Stimulated activated CD4-positive, alpha-beta T cell treated with anti-CD3 and anti-CD28 coated beads, Interleukin-12 subunit alpha, Interleukin-12 subunit beta, amount 100 ng/mL, for 4 hours (primary cell): ENCODE measurements around the gene HBS1L.

Experiments used
- DNase-seq: peaks from one replicate; pipeline ENCODE4 v3.0.0-alpha.2; 2020

HBS1L gene

DNA sequence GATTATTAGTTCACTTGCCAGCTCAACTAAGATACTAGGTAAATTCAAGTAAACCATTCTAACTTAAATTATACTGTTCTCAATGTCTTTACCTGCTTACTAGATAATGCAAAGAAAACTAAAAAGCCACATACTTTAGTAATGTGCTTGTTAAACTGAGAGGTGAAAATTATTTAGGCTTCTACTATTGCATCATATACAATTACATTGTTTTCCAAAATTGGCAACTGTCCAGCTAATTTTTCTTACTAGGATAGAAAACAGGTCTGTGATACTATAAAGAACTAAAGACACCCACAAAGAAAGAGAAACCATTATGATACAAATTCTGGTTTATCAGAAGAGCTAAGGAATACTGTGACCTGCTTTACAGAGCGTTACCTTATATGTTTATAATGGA, 59.1 kb downstream of the HBS1L start:
- DNase-seq = no peak

- DNase-seq = no peak
These were observed 60.2 kb downstream of the HBS1L start for GRCh38 chr6:134994431-134994830.

DNA sequence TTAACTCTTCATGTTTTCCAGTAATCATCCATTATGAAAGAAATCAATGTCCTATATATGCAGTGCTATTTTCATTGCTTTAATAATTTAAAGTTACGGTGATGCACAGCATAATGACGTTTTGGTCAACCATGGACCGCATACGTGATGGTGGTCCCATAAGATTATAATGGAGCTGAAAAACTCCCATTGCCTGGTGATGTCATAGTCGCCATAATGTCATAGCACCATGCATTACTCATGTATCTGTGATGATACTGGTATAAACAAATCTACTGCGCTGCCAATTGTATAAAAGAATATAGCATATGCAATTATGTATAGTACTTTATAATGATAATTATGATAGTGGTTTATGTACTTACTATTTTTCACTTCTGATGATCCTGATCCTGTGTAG, 62.5 kb downstream of the HBS1L start:
- DNase-seq = no peak

DNA sequence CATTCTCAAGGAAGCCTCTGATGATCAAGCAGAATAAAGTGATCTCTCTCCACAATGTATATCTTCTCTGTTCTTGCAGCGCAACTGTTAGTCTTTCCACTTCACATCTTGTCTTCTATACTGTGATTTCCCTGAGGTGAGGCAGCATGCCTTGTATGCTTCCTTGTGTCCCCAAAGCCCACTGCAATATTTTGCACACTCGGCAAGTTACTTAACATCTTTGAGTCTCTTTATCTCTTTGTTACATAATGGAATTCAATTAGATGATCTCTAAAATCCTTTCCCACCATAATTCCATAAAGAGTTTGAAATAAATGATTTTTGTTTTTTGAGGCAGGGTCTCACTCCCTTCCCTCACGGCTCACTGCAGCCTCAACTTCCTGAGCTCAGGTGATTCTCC, 64.4 kb downstream of the HBS1L start:
- no peak for DNase-seq

DNA sequence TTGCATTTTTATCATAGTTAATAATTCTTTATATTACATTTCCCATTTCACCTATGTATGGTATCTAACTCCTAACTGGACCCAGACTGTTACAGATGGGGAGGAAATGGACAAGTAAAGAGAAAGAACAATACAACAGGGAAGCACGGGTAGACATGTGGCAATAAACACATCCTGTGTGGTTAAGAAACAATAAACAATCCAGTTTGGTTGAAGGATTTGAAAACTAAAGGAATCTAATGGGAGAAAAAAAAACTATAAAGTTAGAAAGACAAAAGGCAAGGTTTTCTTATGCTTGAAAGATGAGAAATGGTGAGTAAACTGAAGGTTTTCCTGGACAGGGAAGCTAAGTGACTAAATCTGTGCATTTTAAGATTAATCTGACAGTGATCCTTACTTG, 69.8 kb downstream of the HBS1L start:
- no peak for DNase-seq

DNA sequence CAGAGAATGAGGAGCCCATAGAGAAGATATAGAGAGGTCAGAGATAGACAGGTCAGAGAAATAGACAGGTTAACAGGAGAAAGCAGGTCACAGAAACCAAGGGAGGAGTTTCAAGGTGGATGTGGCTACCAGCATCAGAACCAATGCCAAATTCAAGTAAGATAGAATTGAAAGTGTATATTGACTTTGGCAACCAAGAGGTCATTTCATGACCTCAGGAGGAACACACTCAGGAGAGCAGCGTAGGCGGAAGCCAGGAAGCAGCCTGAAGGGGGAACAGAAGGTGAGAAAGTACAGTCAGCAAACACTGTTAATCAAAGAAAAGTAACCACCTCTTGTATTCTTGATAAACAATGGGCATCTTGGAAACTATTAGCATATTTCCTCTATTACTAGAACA, 70.8 kb downstream of the HBS1L start:
- no peak for DNase-seq

GRCh38 chr6:134982161-134982560, 72.5 kb downstream of the HBS1L start:
- DNase-seq = no peak

GRCh38 chr6:134980846-134981245, 73.8 kb downstream of the HBS1L start:
- no peak for DNase-seq

GRCh38 chr6:134979142-134979541, 75.5 kb downstream of the HBS1L start:
- peak; percentile 44 for DNase-seq

GRCh38 chr6:134974370-134974769, 80.3 kb downstream of the HBS1L start:
- DNase-seq = no peak

GRCh38 chr6:134967711-134968110, 86.9 kb downstream of the HBS1L start:
- no peak for DNase-seq

- no peak for DNase-seq
These were observed 90.0 kb downstream of the HBS1L start for GRCh38 chr6:134964451-134965203.

DNA sequence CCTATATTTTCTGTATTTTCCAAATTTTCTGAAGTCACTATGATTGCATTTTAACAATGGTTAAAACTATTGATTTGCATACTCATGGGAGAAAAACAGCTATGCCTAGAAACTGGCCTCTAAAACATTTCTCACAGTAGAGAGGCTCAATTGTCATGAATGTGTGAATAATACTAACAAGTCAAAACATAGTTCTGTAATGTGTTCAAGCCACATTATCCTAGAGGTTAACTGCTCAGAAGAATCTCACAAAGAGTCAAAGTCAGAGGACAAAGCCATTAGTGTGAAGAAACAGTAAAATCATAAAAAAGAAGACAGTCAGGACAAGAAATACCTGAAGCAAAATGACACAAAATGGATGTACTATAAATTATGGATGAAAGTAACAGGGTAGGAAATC, 92.2 kb downstream of the HBS1L start:
- no peak for DNase-seq

GRCh38 chr6:134961366-134961765, 93.3 kb downstream of the HBS1L start:
- DNase-seq = no peak

DNA sequence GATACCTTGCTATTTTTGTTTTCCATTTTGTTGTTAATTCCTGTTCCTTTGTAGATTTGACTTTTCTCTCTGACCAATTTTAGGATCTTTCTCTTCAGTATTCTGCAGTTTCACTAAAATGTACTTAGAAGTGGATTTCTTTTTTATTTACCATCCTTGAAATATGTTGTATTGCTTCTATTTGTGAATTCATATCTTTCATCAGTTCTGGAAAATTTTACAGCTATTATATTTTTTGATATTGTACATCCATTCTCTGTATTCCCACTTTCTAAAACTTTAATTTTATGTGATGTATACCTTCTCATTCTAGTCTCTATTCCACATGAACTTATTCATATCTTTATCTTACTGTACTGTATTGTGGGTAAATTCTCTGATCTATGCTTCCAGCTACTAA, 95.0 kb downstream of the HBS1L start:
- no peak for DNase-seq

DNA sequence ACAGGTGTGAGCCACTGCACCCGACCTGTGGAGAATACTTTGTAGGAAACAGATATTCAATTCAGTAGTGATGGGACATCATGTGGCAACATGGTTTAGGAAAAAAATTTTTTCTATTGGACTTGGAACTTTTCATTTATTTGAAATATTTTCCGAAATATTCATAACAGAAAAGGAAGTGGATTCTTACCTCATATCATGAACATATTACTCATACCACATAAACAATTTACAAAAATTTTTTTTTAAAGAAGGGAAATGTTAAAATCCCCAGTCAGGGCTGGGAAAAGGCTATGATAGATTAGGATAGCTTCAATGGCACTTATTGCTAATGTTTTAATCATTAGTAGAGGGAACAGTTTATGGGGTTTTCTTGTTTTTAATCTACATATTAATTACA, 97.9 kb downstream of the HBS1L start:
- DNase-seq = no peak

DNA sequence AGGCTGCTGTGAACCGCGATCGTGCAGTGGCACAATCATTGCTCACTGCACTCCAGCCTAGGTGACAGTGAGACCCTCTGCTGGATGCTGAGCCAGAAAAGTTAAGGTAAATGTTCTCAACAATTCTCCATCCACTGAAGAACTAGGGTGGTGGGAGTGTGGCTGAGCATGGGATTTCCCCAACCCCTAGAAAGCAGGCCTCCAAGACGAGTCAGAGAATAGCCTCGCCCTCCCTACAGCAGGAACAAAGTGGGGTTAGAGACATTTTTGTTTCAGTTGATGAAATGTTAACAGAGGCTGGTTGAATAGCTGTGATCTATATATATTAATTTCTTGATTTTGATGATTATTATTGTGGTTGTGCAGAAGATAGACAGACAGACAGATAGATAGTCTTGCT, 98.6 kb downstream of the HBS1L start:
- DNase-seq = no peak

- DNase-seq = no peak
These were observed 100.2 kb downstream of the HBS1L start for GRCh38 chr6:134954272-134955000.

DNA sequence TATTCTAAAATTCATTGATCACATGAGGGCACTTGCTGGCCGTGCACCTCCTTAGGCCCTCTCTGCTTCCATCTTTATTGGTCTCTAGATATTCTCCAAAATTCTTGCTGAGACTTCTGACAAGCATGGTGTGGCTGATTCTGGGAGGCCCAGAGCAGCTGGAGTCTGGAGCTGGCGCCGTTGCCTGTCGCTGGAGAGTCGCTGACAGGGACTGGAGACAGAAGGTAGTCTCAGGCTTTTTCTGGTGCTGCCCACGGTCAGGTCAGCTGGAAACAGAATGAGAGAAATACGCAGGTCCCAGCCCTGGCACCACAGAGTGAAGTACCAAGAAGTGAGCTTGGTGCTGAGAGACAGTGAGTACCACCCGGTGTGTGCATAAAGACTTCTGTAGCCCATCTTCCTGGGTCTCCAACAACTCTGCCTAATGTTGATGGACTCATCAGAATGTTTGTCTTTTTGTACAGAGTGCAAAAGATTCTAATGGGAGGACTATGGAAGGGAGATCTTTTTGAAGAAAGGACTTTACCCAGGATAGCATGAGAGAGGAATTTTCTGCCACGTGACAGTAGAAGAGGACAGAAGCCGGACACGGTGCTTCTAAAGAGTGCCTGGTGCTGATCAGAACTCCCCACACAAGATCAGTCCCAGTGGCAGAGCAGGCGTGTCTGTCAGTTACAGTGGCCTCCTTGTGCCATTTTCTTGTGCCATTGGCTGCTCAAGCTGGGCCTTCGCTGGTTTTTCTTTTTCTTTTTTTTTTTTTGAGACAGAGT, 102.9 kb downstream of the HBS1L start:
- DNase-seq = no peak

GRCh38 chr6:134950482-134950881, 104.1 kb downstream of the HBS1L start:
- no peak for DNase-seq

- no peak for DNase-seq
These were observed 104.7 kb downstream of the HBS1L start, which contains the start of gene ALDH8A1 for GRCh38 chr6:134949927-134950326. Gene ALDH8A1 (minus strand): TSS chr6:134950101. CDS start chr6:134950053, 48 bp downstream.

DNA sequence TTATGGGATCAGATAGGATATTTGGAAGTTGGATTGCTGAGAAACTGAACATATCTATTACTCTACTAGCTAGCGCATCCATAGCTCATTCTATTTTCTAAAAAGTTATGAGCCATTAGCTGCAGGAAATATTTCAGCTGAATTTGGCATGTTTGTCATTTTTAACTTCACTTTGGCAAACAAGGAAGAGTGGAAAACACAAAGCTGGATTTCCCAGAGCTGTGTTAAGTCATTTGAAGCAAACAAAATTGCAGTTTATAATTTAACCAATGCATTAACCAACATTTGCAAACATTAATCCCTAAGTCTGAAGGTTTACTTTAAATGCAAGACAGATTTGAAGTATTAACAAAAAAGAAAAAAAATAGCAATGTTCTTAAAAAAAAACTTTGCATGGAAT, 105.9 kb downstream of the HBS1L start:
- no peak for DNase-seq

DNA sequence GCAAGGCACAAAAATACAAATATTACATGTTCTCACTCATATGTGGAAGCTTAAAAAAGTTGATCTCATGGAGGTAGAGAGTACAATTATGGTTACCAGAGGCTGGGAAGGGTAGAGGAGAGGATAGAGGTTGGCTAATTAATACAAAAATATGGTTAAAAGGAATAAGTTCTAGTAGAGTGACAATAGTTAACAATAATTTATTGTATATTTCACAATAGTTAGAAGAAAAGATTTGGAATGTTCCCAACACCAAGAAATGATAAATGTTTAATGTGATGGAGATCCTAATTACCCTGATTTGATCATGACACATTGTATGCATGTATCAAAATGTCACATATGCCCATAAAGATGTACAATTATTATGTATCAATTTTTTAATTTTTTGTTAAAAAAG, 106.5 kb downstream of the HBS1L start:
- DNase-seq = no peak

GRCh38 chr6:134945045-134945444, 109.6 kb downstream of the HBS1L start:
- DNase-seq = no peak
